Glomerular visceral epithelial cell (primary cell): ENCODE results near the gene SBF1.
"Not testable (repeated sequence)": the region's sequence is repeated elsewhere in the genome, so short reads cannot be mapped to it uniquely, and the experiment has no call there.

Source experiments
- DNase-seq: peaks from one replicate; pipeline ENCODE4 v3.0.0-alpha.2; 2016; ENCODE audit errors: extremely low spot score

The SBF1 gene

DNA sequence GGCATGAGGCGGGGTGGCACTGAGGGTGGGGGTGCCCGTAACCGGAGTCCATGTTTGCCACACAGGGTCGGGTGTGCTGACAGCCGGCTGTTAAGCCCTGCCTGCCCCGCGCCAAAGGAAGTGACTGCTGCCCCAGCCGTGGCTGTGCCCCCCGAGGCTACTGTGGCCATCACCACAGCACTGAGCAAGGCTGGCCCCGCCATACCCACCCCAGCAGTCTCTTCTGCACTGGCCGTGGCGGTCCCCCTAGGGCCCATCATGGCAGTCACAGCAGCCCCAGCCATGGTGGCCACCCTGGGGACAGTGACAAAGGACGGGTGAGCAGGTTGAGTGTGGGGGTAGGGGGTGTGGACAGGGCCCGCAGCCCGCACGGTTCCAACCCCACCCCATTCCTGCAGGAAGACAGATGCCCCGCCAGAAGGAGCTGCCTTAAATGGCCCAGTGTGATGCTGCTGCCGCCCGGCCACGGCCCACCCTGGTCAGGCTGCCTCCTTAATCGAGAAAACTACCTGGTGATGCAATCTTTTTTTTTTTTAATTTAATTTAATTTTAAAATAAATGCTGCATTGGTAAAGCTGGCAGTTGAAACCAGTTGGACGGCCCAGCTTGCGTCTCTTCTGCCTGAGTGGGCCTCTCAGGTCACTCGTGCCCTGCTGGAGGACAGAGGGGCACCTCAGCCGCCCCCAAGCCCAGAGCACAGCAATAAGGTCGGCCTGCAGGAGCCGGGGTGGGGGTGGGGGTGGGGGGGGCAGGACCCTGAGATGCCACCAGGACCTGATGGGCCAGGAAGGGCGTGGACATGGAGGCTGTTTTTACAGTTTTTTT lies 30.8 kb downstream of the SBF1 start:
- DNase-seq, result no peak

GRCh38 chr22:50443197-50443596 lies 31.6 kb downstream of the SBF1 start:
- DNase-seq, result no peak

DNA sequence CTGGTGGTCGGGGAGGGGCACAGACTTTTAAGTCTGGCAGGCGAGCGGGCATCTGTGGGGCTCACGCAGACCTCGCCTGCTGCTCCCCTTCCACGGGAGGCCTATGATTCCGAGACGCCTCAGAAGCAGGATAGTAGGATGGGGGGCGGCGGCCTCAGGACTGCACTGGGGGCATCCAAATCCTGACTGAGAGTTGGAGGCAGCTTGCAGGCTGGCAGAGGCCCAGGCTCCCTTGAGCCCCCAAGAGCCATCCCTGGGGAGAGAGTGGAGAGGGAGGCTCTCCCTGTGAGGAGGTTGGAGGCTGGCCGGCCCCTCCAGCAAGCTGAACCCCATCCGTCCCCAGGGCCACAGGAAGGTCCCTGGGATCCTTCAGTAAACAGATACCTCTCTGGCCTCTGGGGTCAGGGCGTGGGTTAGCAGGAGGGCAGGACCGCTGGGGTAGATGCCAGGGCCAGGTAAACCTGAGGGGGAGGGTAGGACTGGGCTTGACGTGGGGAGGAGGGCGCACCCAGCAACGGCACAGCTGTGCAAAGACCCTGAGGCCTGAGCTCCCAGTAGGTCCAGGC lies 33.3 kb downstream of the SBF1 start:
- DNase-seq, result no peak

GRCh38 chr22:50440544-50441249 lies 34.1 kb downstream of the SBF1 start:
- no peak for DNase-seq

GRCh38 chr22:50439871-50440331 lies 34.9 kb downstream of the SBF1 start:
- no peak for DNase-seq

- no peak for DNase-seq
Measured at GRCh38 chr22:50439314-50439870, 35.4 kb downstream of the SBF1 start.

- no peak for DNase-seq
Measured at GRCh38 chr22:50438305-50439275, 36.2 kb downstream of the SBF1 start.

DNA sequence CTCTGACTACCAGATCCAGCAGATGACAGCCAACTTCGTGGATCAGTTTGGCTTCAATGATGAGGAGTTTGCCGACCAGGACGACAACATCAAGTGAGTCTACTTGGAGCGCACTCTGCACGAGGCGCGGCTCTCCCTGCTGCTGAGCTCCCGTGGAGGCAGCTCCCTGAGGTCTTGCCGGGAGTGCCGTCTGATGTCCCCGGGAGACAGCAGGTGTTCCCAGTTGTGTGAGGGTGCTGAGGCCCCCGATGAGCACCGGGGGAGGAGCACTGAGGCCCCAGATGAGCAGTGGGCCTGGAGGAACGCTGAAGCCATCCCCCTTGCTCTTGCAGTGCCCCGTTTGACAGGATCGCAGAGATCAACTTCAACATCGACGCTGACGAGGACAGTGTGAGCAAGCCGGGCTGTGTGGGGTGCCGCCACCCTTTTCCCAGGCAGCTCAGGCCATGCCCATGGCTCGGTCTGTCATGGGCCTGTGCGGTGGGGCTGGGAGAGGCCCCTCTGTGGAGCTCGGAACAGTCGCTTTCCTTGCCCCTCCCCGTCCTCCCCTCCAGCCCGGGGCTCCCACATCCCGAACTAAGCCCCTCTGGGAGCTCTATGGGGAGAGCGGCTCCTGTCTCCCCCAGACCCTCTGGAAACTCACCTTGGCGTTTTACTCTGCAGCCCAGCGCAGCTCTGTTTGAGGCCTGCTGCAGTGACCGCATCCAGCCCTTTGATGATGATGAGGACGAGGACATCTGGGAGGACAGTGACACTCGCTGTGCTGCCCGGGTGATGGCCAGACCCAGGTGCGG lies 37.1 kb downstream of the SBF1 start:
- no peak for DNase-seq

DNA sequence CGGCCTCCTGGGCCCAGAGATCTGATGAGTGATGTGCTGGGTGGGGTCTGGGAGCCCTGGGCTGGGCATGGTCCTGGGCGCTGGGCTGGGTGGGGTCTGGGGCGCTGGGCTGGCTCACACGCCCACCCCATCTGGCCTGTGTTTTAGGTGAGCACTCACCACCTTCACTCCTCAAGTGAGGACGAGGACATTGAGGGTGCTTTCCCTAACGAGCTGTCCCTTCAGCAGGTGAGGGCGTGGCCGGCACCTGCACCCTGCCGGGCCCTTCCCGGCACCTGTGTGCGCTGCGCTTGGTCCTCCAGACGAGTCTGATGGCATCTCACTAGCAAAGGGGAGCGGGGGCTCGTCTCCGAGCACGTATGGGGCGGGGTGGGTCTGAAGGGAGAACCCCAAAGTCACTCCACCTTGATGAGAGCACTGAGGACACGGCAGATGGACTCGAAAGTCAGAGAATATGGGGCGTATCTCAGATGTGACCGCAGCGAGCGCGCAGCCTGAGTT lies 37.9 kb downstream of the SBF1 start:
- DNase-seq, result no peak

- no peak for DNase-seq
Measured at GRCh38 chr22:50436015-50436830, 38.6 kb downstream of the SBF1 start.

DNA sequence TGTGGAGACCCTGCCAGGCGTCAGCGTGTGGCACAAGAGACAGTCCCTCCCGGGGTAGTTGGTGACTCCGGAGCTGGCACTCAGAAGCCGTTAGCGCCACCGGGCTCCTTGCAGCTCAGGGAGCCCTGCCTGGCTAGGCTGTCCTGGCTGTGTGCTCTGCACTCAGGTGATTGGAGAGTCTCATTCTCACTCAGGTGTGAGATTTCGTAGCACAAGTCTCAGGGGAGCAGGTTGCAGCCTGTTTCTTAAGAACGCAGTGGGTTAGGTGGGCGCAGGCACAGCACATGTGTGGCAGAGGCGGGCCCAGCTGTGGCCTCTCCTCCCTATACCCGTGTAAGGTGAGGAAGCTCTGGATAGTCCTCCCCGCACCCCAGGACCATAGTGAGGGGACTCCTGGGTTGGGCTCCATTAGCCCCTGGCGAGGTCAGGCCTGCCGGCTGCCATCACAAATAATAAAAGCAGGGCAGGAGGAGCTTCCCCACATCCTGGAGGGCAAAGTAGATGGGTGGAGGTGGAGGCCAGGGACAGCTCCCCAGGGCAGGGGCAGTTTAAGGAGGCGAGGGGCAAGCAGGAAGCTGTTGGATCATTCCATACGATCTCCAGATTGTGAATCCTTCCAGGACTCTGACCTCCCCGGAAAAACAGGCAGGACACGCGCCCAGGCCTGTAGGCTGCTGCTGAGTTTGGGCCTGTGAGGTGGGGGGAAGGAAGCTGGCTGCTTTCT lies 39.4 kb downstream of the SBF1 start:
- DNase-seq, result no peak

- no peak for DNase-seq
Measured at GRCh38 chr22:50434849-50435248, 40.0 kb downstream of the SBF1 start.

DNA sequence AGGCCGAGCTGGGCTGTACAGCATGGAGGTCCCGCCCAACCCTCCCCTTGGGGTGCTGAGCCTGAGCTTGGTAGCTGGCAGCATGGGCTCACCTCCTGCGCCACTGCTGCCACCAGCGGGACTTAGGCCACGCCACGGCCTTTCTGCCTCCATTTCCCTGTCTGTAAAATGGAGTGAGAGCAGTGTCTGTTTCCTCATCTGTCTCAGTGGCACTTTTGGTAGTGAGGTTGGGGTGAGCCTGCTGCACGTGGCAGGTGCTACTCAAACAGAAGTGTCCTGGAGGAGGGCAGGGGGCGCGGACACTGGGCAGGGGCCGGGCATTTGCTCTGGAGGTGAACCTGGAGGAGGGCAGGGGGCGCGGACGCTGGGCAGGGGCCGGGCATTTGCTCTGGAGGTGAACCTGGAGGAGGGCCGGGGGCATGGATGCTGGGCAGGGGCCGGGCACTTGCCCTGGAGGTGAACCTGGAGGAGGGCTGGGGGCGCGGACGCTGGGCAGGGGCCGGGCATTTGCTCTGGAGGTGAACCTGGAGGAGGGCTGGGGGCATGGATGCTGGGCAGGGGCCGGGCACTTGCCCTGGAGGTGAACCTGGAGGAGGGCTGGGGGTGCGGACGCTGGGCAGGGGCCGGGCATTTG lies 41.8 kb downstream of the SBF1 start:
- DNase-seq, result not testable (repeated sequence)

DNA sequence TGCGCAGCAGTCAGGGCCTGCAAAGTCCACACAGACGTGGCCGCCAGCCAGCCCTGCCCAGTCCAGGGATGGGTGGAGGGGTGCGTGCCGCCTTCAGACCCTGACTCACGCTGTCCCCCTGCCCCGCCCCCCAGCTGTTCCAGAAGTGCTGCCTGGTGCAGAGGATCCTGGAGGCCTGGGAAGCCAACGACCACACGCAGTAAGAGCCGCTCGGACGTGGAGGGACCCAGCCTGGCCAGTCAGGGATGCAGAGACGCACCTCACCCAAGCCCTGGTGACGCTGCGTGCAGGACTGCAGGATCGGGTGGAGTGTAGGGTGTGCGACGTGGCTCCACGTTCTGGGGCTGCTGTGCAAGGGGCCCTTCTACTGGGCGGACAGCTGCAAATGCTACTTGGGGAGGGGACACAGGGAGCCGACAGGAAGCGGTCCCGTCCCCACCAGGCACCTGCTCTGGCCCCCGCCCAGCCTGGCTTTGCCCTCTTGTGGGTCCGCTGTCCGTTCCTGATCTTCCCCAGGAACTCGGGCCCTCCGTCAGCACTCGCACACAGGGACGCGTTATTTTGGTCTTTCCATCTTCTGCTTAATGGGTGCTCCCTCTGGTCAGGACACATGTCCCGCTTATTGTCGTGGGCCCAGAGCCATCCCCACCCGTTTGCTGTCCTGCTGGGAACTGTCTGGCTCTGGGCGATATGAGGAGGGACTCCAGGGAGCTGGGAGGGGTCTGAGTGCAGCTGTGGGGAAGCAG lies 42.5 kb downstream of the SBF1 start:
- DNase-seq, result no peak

- DNase-seq, result no peak
Measured at GRCh38 chr22:50425179-50425916, 49.5 kb downstream of the SBF1 start.

DNA sequence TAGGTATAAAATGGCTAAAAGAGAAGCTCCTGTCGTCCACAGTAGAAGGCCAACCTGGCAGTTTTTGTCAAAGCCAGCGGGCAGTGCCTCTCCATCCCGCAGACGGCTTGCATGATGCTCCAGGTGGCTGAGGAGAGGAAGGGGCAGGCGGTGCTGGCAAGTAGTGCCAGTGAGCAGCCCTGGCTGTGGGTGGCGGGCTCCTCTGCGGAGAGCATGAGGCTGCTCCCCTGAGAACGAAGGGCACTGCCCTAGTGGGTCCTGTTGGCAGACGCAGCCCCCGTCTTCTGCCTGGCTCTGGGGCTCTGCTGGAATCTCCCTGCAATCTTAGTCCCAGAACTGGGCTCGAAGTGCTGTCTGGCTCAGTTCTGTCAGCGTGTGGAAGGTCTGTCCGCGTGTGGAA lies 50.9 kb downstream of the SBF1 start:
- DNase-seq, result no peak
